Fibroblast of pulmonary artery (primary cell): ENCODE data around the gene CCDC174.

Experiments used
- DNase-seq: peaks from one replicate; pipeline ENCODE4 v3.0.0-alpha.2; 2010; ENCODE audit warnings: low read depth
- H3K4me3 ChIP-seq: replicated peaks from 2 replicates; pipeline ENCODE4 v1.5.1; 2011; ENCODE audit warnings: low read depth, mild to moderate bottlenecking, control low read depth, low read length, moderate library complexity
- CTCF ChIP-seq: IDR thresholded peaks from 2 replicates; pipeline ENCODE4 v1.5.1; 2011; ENCODE audit warnings: mild to moderate bottlenecking, control low read depth, low read length, inconsistent platforms; ENCODE audit errors: missing control alignments

CCDC174 gene

GRCh38 chr3:14625443-14625842, 26.1 kb upstream of the CCDC174 start:
- no peak for DNase-seq
- no peak overlapping the region for H3K4me3 ChIP-seq
- no peak for TF ChIP-seq CTCF

GRCh38 chr3:14627815-14628214, 23.7 kb upstream of the CCDC174 start:
- no peak for TF ChIP-seq CTCF
- H3K4me3 ChIP-seq, result no peak overlapping the region
- no peak for DNase-seq

- no peak overlapping the region for H3K4me3 ChIP-seq
- TF ChIP-seq CTCF, result no peak
- no peak for DNase-seq
Measured at GRCh38 chr3:14628406-14628805, 23.2 kb upstream of the CCDC174 start.

GRCh38 chr3:14630404-14631100, 21.0 kb upstream of the CCDC174 start:
- DNase-seq, result no peak
- no peak for TF ChIP-seq CTCF
- H3K4me3 ChIP-seq, result no peak overlapping the region

- no peak for TF ChIP-seq CTCF
- H3K4me3 ChIP-seq, result no peak overlapping the region
- DNase-seq, result no peak
Measured at GRCh38 chr3:14631101-14631497, 20.5 kb upstream of the CCDC174 start.

GRCh38 chr3:14631687-14632441, 19.7 kb upstream of the CCDC174 start:
- no peak for DNase-seq
- no peak overlapping the region for H3K4me3 ChIP-seq
- no peak for TF ChIP-seq CTCF

- no peak for TF ChIP-seq CTCF
- H3K4me3 ChIP-seq, result no peak overlapping the region
- no peak for DNase-seq
Measured at GRCh38 chr3:14632442-14632930, 19.1 kb upstream of the CCDC174 start.
